ENCODE data around the gene SCARB1. TPM values are rescaled to one million over a fixed set of nuclear protein-coding genes. Genes with fewer than 3 reads are reported as not detected.

The SCARB1 gene
- total RNA-seq, 1 experiment from 2014 or later = 106 TPM

GRCh38 chr12:124861492-124861891 lies 2.2 kb downstream of the SCARB1 start:
- peaks cover 25% of the 10 kb centered on the region for H3K4me1 Mint-ChIP-seq (ENCODE audit: low read depth, unreplicated experiment)
- H3K4me3 ChIP-seq (ENCODE audit: low read depth, low read length) = no peak overlapping the region
- intact Hi-C loops (cut with micrococcal nuclease; ENCODE audit: unreplicated experiment) = no loop called here

GRCh38 chr12:124857921-124858461 lies 5.7 kb downstream of the SCARB1 start:
- H3K27ac Mint-ChIP-seq (ENCODE audit: unreplicated experiment) = no peak overlapping the region
- peaks cover 2% of the 10 kb centered on the region; the same call in 1 of the 2 replicates for H3K36me3 ChIP-seq (ENCODE audit: control insufficient read depth, insufficient read depth, low read length)
- CTCF ChIA-PET = interaction anchor here (0.5 kb wide), 1 partner anchor 45 kb away, joined by 3 read pairs; no protein-coding TSS in a partner anchor

More at GRCh38 chr12:124861492-124861891, 2.2 kb downstream of the SCARB1 start:
- peaks cover 2% of the 10 kb centered on the region; the same call in 1 of the 2 replicates for H3K36me3 ChIP-seq (ENCODE audit: control insufficient read depth, insufficient read depth, low read length)
- no TSS peak for BruUV-seq (replicated peaks)
- no peaks in the 10 kb centered on the region for H3K9me3 Mint-ChIP-seq (ENCODE audit: unreplicated experiment)
- TF ChIP-seq CTCF (IDR thresholded peaks at IDR 0.05; ENCODE audit: insufficient read depth in 1 of 2, low read depth in 1 of 2, low read length in 1 of 2, severe bottlenecking in 1 of 2, unreplicated experiment in 1 of 2) = no peak
- peak overlapping the region; percentile 48 for H3K27ac Mint-ChIP-seq (ENCODE audit: unreplicated experiment)
- H3K9me3 ChIP-seq = no peaks in the 10 kb centered on the region
- ChIA-PET CTCF (interaction anchor here (0.6 kb wide), 1 partner anchor 1845 kb away, joined by 4 read pairs; no protein-coding TSS in a partner anchor), POLR2A (no interaction called here)
- H3K4me1 ChIP-seq = peaks cover 12% of the 10 kb centered on the region
- DNase-seq = no peak
- peaks cover 27% of the 10 kb centered on the region for H3K36me3 Mint-ChIP-seq (ENCODE audit: insufficient read depth, unreplicated experiment)
- H3K27me3 ChIP-seq (replicated peaks; ENCODE audit: control insufficient read depth, insufficient read depth, low read length) = no peaks in the 10 kb centered on the region
- peak overlapping the region; percentile 95 for H3K4me3 Mint-ChIP-seq (ENCODE audit: unreplicated experiment)
- H3K27me3 Mint-ChIP-seq (ENCODE audit: insufficient read depth, unreplicated experiment) = no peaks in the 10 kb centered on the region

GRCh38 chr12:124856842-124857178 lies 6.9 kb downstream of the SCARB1 start:
- no peak overlapping the region for H3K27ac Mint-ChIP-seq (ENCODE audit: unreplicated experiment)
- CTCF ChIA-PET = no interaction called here
- H3K4me3 Mint-ChIP-seq (ENCODE audit: unreplicated experiment) = no peak overlapping the region
- H3K36me3 Mint-ChIP-seq (ENCODE audit: insufficient read depth, unreplicated experiment) = peaks cover 33% of the 10 kb centered on the region
- peaks cover 40% of the 10 kb centered on the region for H3K4me1 Mint-ChIP-seq (ENCODE audit: low read depth, unreplicated experiment)
- Histone ChIP-seq H3K36me3 (ENCODE audit: control insufficient read depth, insufficient read depth, low read length) (peaks cover 2% of the 10 kb centered on the region; the same call in 1 of the 2 replicates), H3K9me3 (no peaks in the 10 kb centered on the region), H3K4me1 (peaks cover 21% of the 10 kb centered on the region), H3K4me3 (ENCODE audit: low read depth, low read length) (no peak overlapping the region), H3K27me3 (replicated peaks; ENCODE audit: control insufficient read depth, insufficient read depth, low read length) (no peaks in the 10 kb centered on the region)
- POLR2A ChIA-PET = no interaction called here
- no peaks in the 10 kb centered on the region for H3K9me3 Mint-ChIP-seq (ENCODE audit: unreplicated experiment)
- intact Hi-C loops (cut with micrococcal nuclease; ENCODE audit: unreplicated experiment) = no loop called here
- DNase-seq = no peak
- TF ChIP-seq CTCF (IDR thresholded peaks at IDR 0.05; ENCODE audit: insufficient read depth in 1 of 2, low read depth in 1 of 2, low read length in 1 of 2, severe bottlenecking in 1 of 2, unreplicated experiment in 1 of 2) = no peak
- no peaks in the 10 kb centered on the region for H3K27me3 Mint-ChIP-seq (ENCODE audit: insufficient read depth, unreplicated experiment)
- no TSS peak for BruUV-seq (replicated peaks)

More at GRCh38 chr12:124857921-124858461, 5.7 kb downstream of the SCARB1 start:
- intact Hi-C loops (cut with micrococcal nuclease; ENCODE audit: unreplicated experiment) = no loop called here
- POLR2A ChIA-PET = no interaction called here
- TF ChIP-seq CTCF (IDR thresholded peaks at IDR 0.05; ENCODE audit: insufficient read depth in 1 of 2, low read depth in 1 of 2, low read length in 1 of 2, severe bottlenecking in 1 of 2, unreplicated experiment in 1 of 2) = no peak
- H3K9me3 ChIP-seq = no peaks in the 10 kb centered on the region
- no peaks in the 10 kb centered on the region for H3K27me3 ChIP-seq (replicated peaks; ENCODE audit: control insufficient read depth, insufficient read depth, low read length)
- no peak overlapping the region for H3K4me3 Mint-ChIP-seq (ENCODE audit: unreplicated experiment)
- peaks cover 11% of the 10 kb centered on the region for H3K4me1 ChIP-seq
- no peaks in the 10 kb centered on the region for H3K9me3 Mint-ChIP-seq (ENCODE audit: unreplicated experiment)
- H3K36me3 Mint-ChIP-seq (ENCODE audit: insufficient read depth, unreplicated experiment) = peaks cover 27% of the 10 kb centered on the region
- H3K27me3 Mint-ChIP-seq (ENCODE audit: insufficient read depth, unreplicated experiment) = no peaks in the 10 kb centered on the region
- no TSS peak for BruUV-seq (replicated peaks)
- no peak for DNase-seq
- H3K4me3 ChIP-seq (ENCODE audit: low read depth, low read length) = no peak overlapping the region
- H3K4me1 Mint-ChIP-seq (ENCODE audit: low read depth, unreplicated experiment) = peaks cover 33% of the 10 kb centered on the region
